HEK293 (cell line): ENCODE data around the gene IFI27L1.

Source experiments
- KLF10 ChIP-seq: fragments of 450-650 bp; IDR thresholded peaks from 2 replicates; pipeline ENCODE4 v1.5.1; 2018; ENCODE audit warnings: missing biosample characterization, mild to moderate bottlenecking, missing genetic modification characterization
- PRDM1 ChIP-seq: fragments of 450-650 bp; formaldehyde crosslinking; IDR thresholded peaks from 2 replicates; pipeline ENCODE4; 2016; ENCODE audit warnings: missing biosample characterization, missing genetic modification characterization
- SCRT1 ChIP-seq: fragments of 450-650 bp; formaldehyde crosslinking; IDR thresholded peaks from 2 replicates; pipeline ENCODE4 v1.5.1; 2016; ENCODE audit warnings: missing biosample characterization, missing genetic modification characterization, borderline replicate concordance
- ZEB2 ChIP-seq: fragments of 450-650 bp; formaldehyde crosslinking; IDR thresholded peaks from 2 replicates; pipeline ENCODE4 v1.5.1; 2016; ENCODE audit warnings: missing biosample characterization, missing genetic modification characterization
- ZIC2 ChIP-seq: fragments of 450-650 bp; formaldehyde crosslinking; IDR thresholded peaks from 2 replicates; pipeline ENCODE4 v1.5.1; 2016; ENCODE audit warnings: missing biosample characterization, missing genetic modification characterization
- ZNF133 ChIP-seq: fragments of 450-650 bp; formaldehyde crosslinking; IDR thresholded peaks from 2 replicates; pipeline ENCODE4 v1.5.1; 2016; ENCODE audit warnings: missing biosample characterization, missing genetic modification characterization
- ZNF138 ChIP-seq: fragments of 450-650 bp; formaldehyde crosslinking; IDR thresholded peaks from 2 replicates; pipeline ENCODE4 v1.5.1; 2016; ENCODE audit warnings: missing biosample characterization, missing genetic modification characterization, borderline replicate concordance
- ZNF169 ChIP-seq: fragments of 450-650 bp; formaldehyde crosslinking; IDR thresholded peaks from 2 replicates; pipeline ENCODE4 v1.5.1; 2016; ENCODE audit warnings: missing biosample characterization, missing genetic modification characterization
- ZNF239 ChIP-seq: fragments of 450-650 bp; formaldehyde crosslinking; IDR thresholded peaks from 2 replicates; pipeline ENCODE4 v1.5.1; 2016; ENCODE audit warnings: missing biosample characterization, missing genetic modification characterization
- ZNF324 ChIP-seq: fragments of 450-650 bp; formaldehyde crosslinking; IDR thresholded peaks from 2 replicates; pipeline ENCODE4 v1.5.1; 2016; ENCODE audit warnings: missing biosample characterization, missing genetic modification characterization
- ZNF366 ChIP-seq: fragments of 450-650 bp; formaldehyde crosslinking; conservative IDR thresholded peaks from 2 replicates; pipeline ENCODE4 v1.5.1; 2016; ENCODE audit warnings: missing biosample characterization, missing genetic modification characterization
- ZNF660 ChIP-seq: fragments of 450-650 bp; IDR thresholded peaks from 2 replicates; pipeline ENCODE4 v1.5.1; 2018; ENCODE audit warnings: missing biosample characterization, mild to moderate bottlenecking, missing genetic modification characterization
- ZNF830 ChIP-seq: fragments of 450-650 bp; IDR thresholded peaks from 2 replicates; pipeline ENCODE4 v1.5.0; 2018; ENCODE audit warnings: missing biosample characterization, missing genetic modification characterization, low read depth, mild to moderate bottlenecking, moderate library complexity
- ZSCAN30 ChIP-seq: fragments of 450-650 bp; IDR thresholded peaks from 2 replicates; pipeline ENCODE4 v1.5.1; 2018; ENCODE audit warnings: missing biosample characterization, mild to moderate bottlenecking, missing genetic modification characterization, moderate library complexity
- TF ChIP-seq, protein P1 (sequence below): fragments of 450-650 bp; formaldehyde crosslinking; IDR thresholded peaks from 2 replicates; pipeline ENCODE4 v1.5.1; 2016; ENCODE audit warnings: missing biosample characterization, missing genetic modification characterization
- TF ChIP-seq, protein P2 (sequence below): fragments of 450-650 bp; formaldehyde crosslinking; IDR thresholded peaks from 2 replicates; pipeline ENCODE4 v1.5.1; 2016; ENCODE audit warnings: missing biosample characterization, missing genetic modification characterization
- TF ChIP-seq, protein P3 (sequence below): fragments of 450-650 bp; formaldehyde crosslinking; IDR thresholded peaks from 2 replicates; pipeline ENCODE4 v1.5.1; 2017; ENCODE audit warnings: missing biosample characterization, mild to moderate bottlenecking, missing genetic modification characterization, moderate library complexity
- TF ChIP-seq, protein P4 (sequence below): fragments of 450-650 bp; formaldehyde crosslinking; IDR thresholded peaks from 2 replicates; pipeline ENCODE4 v1.5.1; 2017; ENCODE audit warnings: missing biosample characterization, missing genetic modification characterization
- TF ChIP-seq, protein P5 (sequence below): fragments of 450-650 bp; formaldehyde crosslinking; IDR thresholded peaks from 2 replicates; pipeline ENCODE4 v1.5.1; 2017; ENCODE audit warnings: missing biosample characterization, missing genetic modification characterization
- TF ChIP-seq, protein P6 (sequence below): IDR thresholded peaks from 2 replicates; pipeline ENCODE4 v1.6.1; 2011; ENCODE audit warnings: mild to moderate bottlenecking, low read depth, low read length, borderline replicate concordance
- TF ChIP-seq, protein P7 (sequence below): fragments of 450-650 bp; formaldehyde crosslinking; conservative IDR thresholded peaks from 2 replicates; pipeline ENCODE4 v1.5.1; 2016; ENCODE audit warnings: low read depth, missing biosample characterization, missing genetic modification characterization
- TF ChIP-seq, protein P8 (sequence below): fragments of 450-650 bp; formaldehyde crosslinking; IDR thresholded peaks from 2 replicates; pipeline ENCODE4; 2016; ENCODE audit warnings: missing biosample characterization, missing genetic modification characterization
- TF ChIP-seq, protein P9 (sequence below): fragments of 450-650 bp; formaldehyde crosslinking; IDR thresholded peaks from 2 replicates; pipeline ENCODE4 v1.5.1; 2016; ENCODE audit warnings: missing biosample characterization, missing genetic modification characterization

The IFI27L1 gene

DNA sequence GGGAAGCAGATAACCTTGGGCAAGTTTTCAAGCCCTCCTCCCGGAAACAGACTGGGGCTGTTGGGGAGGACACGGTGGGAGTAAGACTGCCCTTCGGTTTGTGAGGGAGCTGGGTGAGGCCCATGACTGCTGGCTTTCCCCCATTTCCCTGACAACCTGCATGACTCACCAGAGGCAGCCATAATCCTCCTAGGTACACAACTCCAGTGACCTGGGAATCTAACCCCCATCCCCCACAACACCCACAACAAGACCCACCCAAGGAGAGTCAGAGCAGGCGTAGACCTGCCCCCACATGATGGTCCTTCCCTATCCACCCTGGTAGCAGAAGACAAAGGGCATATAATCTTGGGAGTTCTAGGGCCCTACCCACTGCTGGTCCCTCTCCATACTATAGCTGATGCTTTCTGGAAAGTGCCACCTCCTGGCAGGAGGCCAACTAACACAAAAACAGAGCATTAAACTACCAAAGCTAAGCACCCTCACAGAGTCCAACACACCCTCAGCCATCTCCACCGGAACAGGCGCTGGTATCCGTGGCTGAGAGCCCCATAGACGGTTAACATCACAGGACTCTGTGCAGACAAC is 14.9 kb upstream of the IFI27L1 start (continued):
- no peak for TF ChIP-seq SCRT1 (tag by site-specific recombination)
- TF ChIP-seq ZNF660 (tag by site-specific recombination): no peak
- TF ChIP-seq ZNF138 (tag by site-specific recombination): no peak
- TF ChIP-seq, protein P1, sequence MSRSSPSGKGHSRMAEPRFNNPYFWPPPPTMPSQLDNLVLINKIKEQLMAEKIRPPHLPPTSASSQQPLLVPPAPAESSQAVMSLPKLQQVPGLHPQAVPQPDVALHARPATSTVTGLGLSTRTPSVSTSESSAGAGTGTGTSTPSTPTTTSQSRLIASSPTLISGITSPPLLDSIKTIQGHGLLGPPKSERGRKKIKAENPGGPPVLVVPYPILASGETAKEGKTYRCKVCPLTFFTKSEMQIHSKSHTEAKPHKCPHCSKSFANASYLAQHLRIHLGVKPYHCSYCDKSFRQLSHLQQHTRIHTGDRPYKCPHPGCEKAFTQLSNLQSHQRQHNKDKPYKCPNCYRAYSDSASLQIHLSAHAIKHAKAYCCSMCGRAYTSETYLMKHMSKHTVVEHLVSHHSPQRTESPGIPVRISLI (tag by site-specific recombination): no peak
- TF ChIP-seq, protein P2, sequence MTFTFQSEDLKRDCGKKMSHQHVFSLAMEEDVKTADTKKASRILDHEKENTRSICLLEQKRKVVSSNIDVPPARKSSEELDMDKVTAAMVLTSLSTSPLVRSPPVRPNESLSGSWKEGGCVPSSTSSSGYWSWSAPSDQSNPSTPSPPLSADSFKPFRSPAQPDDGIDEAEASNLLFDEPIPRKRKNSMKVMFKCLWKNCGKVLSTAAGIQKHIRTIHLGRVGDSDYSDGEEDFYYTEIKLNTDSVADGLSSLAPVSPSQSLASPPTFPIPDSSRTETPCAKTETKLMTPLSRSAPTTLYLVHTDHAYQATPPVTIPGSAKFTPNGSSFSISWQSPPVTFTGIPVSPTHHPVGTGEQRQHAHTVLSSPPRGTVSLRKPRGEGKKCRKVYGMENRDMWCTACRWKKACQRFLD (tag by site-specific recombination): no peak
- TF ChIP-seq, protein P3, sequence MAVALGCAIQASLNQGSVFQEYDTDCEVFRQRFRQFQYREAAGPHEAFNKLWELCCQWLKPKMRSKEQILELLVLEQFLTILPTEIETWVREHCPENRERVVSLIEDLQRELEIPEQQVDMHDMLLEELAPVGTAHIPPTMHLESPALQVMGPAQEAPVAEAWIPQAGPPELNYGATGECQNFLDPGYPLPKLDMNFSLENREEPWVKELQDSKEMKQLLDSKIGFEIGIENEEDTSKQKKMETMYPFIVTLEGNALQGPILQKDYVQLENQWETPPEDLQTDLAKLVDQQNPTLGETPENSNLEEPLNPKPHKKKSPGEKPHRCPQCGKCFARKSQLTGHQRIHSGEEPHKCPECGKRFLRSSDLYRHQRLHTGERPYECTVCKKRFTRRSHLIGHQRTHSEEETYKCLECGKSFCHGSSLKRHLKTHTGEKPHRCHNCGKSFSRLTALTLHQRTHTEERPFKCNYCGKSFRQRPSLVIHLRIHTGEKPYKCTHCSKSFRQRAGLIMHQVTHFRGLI (tag by site-specific recombination): no peak
- TF ChIP-seq, protein P4, sequence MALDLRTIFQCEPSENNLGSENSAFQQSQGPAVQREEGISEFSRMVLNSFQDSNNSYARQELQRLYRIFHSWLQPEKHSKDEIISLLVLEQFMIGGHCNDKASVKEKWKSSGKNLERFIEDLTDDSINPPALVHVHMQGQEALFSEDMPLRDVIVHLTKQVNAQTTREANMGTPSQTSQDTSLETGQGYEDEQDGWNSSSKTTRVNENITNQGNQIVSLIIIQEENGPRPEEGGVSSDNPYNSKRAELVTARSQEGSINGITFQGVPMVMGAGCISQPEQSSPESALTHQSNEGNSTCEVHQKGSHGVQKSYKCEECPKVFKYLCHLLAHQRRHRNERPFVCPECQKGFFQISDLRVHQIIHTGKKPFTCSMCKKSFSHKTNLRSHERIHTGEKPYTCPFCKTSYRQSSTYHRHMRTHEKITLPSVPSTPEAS (tag by site-specific recombination): peak; percentile 35; the same call in 1 of the 2 replicates
- TF ChIP-seq, protein P5, sequence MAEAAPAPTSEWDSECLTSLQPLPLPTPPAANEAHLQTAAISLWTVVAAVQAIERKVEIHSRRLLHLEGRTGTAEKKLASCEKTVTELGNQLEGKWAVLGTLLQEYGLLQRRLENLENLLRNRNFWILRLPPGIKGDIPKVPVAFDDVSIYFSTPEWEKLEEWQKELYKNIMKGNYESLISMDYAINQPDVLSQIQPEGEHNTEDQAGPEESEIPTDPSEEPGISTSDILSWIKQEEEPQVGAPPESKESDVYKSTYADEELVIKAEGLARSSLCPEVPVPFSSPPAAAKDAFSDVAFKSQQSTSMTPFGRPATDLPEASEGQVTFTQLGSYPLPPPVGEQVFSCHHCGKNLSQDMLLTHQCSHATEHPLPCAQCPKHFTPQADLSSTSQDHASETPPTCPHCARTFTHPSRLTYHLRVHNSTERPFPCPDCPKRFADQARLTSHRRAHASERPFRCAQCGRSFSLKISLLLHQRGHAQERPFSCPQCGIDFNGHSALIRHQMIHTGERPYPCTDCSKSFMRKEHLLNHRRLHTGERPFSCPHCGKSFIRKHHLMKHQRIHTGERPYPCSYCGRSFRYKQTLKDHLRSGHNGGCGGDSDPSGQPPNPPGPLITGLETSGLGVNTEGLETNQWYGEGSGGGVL (tag by site-specific recombination): peak; percentile 91
- TF ChIP-seq, protein P6, sequence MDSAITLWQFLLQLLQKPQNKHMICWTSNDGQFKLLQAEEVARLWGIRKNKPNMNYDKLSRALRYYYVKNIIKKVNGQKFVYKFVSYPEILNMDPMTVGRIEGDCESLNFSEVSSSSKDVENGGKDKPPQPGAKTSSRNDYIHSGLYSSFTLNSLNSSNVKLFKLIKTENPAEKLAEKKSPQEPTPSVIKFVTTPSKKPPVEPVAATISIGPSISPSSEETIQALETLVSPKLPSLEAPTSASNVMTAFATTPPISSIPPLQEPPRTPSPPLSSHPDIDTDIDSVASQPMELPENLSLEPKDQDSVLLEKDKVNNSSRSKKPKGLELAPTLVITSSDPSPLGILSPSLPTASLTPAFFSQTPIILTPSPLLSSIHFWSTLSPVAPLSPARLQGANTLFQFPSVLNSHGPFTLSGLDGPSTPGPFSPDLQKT: no peak
- TF ChIP-seq ZEB2 (tag by site-specific recombination): no peak
- 0 out of 2 replicates have a peak, but pooled peaks have one; percentile 49 for TF ChIP-seq PRDM1
- TF ChIP-seq ZNF324: no peak
- peak; percentile 31; the same call in 1 of the 2 replicates for TF ChIP-seq KLF10 (tag by site-specific recombination)
- TF ChIP-seq ZNF366 (tag by site-specific recombination): 0 out of 2 replicates have a peak, but pooled peaks have one; percentile 30
- TF ChIP-seq, protein P7, sequence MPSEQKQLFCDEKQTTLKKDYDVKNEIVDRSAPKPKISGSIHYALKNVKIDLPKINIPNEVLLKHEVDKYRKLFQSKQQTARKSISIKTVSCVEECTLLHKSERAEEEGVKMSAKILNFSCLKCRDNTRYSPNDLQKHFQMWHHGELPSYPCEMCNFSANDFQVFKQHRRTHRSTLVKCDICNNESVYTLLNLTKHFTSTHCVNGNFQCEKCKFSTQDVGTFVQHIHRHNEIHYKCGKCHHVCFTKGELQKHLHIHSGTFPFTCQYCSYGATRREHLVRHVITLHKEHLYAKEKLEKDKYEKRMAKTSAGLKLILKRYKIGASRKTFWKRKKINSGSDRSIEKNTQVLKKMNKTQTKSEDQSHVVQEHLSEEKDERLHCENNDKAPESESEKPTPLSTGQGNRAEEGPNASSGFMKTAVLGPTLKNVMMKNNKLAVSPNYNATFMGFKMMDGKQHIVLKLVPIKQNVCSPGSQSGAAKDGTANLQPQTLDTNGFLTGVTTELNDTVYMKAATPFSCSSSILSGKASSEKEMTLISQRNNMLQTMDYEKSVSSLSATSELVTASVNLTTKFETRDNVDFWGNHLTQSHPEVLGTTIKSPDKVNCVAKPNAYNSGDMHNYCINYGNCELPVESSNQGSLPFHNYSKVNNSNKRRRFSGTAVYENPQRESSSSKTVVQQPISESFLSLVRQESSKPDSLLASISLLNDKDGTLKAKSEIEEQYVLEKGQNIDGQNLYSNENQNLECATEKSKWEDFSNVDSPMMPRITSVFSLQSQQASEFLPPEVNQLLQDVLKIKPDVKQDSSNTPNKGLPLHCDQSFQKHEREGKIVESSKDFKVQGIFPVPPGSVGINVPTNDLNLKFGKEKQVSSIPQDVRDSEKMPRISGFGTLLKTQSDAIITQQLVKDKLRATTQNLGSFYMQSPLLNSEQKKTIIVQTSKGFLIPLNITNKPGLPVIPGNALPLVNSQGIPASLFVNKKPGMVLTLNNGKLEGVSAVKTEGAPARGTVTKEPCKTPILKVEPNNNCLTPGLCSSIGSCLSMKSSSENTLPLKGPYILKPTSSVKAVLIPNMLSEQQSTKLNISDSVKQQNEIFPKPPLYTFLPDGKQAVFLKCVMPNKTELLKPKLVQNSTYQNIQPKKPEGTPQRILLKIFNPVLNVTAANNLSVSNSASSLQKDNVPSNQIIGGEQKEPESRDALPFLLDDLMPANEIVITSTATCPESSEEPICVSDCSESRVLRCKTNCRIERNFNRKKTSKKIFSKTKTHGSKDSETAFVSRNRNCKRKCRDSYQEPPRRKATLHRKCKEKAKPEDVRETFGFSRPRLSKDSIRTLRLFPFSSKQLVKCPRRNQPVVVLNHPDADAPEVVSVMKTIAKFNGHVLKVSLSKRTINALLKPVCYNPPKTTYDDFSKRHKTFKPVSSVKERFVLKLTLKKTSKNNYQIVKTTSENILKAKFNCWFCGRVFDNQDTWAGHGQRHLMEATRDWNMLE (tag by site-specific recombination): no peak
- no peak for TF ChIP-seq ZIC2 (tag by site-specific recombination)
- TF ChIP-seq, protein P8, sequence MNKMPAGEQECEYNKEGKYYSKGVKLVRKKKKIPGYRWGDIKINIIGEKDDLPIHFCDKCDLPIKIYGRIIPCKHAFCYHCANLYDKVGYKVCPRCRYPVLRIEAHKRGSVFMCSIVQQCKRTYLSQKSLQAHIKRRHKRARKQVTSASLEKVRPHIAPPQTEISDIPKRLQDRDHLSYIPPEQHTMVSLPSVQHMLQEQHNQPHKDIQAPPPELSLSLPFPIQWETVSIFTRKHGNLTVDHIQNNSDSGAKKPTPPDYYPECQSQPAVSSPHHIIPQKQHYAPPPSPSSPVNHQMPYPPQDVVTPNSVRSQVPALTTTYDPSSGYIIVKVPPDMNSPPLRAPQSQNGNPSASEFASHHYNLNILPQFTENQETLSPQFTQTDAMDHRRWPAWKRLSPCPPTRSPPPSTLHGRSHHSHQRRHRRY (tag by site-specific recombination): no peak
- TF ChIP-seq ZNF830: no peak
- no peak for TF ChIP-seq ZNF239 (tag by site-specific recombination)
- TF ChIP-seq ZSCAN30 (tag by site-specific recombination): 0 out of 2 replicates have a peak, but pooled peaks have one; percentile 12
- TF ChIP-seq ZNF133 (tag by site-specific recombination): peak; percentile 64
- no peak; the same call in 1 of the 2 replicates for TF ChIP-seq ZNF169 (tag by site-specific recombination)
- TF ChIP-seq, protein P9, sequence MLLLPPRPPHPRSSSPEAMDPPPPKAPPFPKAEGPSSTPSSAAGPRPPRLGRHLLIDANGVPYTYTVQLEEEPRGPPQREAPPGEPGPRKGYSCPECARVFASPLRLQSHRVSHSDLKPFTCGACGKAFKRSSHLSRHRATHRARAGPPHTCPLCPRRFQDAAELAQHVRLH (tag by site-specific recombination): 0 out of 2 replicates have a peak, but pooled peaks have one; percentile 19
